DOHH2 (cell line): ENCODE data around the gene NPAS2.

Experiments used
- H3F3A ChIP-seq: fragments of 200-600 bp; sonication (generic), shearing (Covaris generic); 2 replicates; pipeline ENCODE4 v1.6.0; 2016; ENCODE audit warnings: antibody characterized with exemption, mild to moderate bottlenecking; ENCODE audit not compliant: control insufficient read depth, insufficient read depth
- H3K27ac ChIP-seq: fragments of 200-600 bp; sonication (generic); 2 replicates; pipeline ENCODE4 v1.5.1; 2014; ENCODE audit warnings: low read depth, mild to moderate bottlenecking, low read length, moderate library complexity
- H3K27me3 ChIP-seq: fragments of 200-600 bp; sonication (generic); 2 replicates; pipeline ENCODE4 v1.6.1; 2014; ENCODE audit warnings: mild to moderate bottlenecking, low read length, mixed read lengths; ENCODE audit not compliant: control insufficient read depth
- H3K36me3 ChIP-seq: fragments of 200-600 bp; sonication (generic); 2 replicates; pipeline ENCODE4 v1.6.1; 2014; ENCODE audit warnings: mild to moderate bottlenecking, low read length, moderate library complexity, mixed read lengths; ENCODE audit not compliant: control insufficient read depth
- H3K4me1 ChIP-seq: fragments of 200-600 bp; sonication (generic); 2 replicates; pipeline ENCODE4 v1.6.1; 2014; ENCODE audit warnings: mild to moderate bottlenecking, low read length, mixed read lengths; ENCODE audit not compliant: control insufficient read depth
- H3K4me2 ChIP-seq: fragments of 200-600 bp; sonication (generic); 2 replicates; pipeline ENCODE4 v1.6.0; 2014; ENCODE audit warnings: mild to moderate bottlenecking, low read length, moderate library complexity
- H3K4me3 ChIP-seq: fragments of 200-600 bp; sonication (generic); 2 replicates; pipeline ENCODE4 v1.5.1; 2014; ENCODE audit warnings: mild to moderate bottlenecking, low read length, mixed read lengths
- H3K79me2 ChIP-seq: fragments of 200-600 bp; sonication (generic); 2 replicates; pipeline ENCODE4 v1.6.1; 2014; ENCODE audit warnings: mild to moderate bottlenecking, low read length, mixed read lengths; ENCODE audit not compliant: control insufficient read depth
- H3K9me2 ChIP-seq: fragments of 200-600 bp; sonication (generic); replicated peaks from 2 replicates; pipeline ENCODE4 v1.6.1; 2014; ENCODE audit warnings: mild to moderate bottlenecking, low read length, mixed read lengths; ENCODE audit not compliant: control insufficient read depth
- H3K9me3 ChIP-seq: fragments of 200-600 bp; sonication (generic); 2 replicates; pipeline ENCODE4 v1.6.1; 2014; ENCODE audit warnings: antibody characterized with exemption, low read length, mixed read lengths; ENCODE audit not compliant: control insufficient read depth, insufficient read depth
- H4K20me1 ChIP-seq: fragments of 200-600 bp; sonication (generic); 2 replicates; pipeline ENCODE4 v1.6.0; 2014; ENCODE audit warnings: low read depth, mild to moderate bottlenecking, antibody characterized with exemption, low read length, moderate library complexity; ENCODE audit not compliant: control insufficient read depth, insufficient read depth
- CTCF ChIP-seq: fragments of 200-600 bp; sonication (generic); IDR thresholded peaks from one replicate; pipeline ENCODE4 v1.5.1; 2014; ENCODE audit warnings: antibody characterized with exemption, mild to moderate bottlenecking, low read depth, low read length; ENCODE audit not compliant: poor library complexity, severe bottlenecking
- EZH2phosphoT487 ChIP-seq: fragments of 200-600 bp; sonication (generic); IDR thresholded peaks from 2 replicates; pipeline ENCODE4 v1.6.1; 2017; ENCODE audit warnings: borderline replicate concordance, mild to moderate bottlenecking, antibody characterized with exemption, low read length, moderate library complexity, mixed read lengths

The NPAS2 gene

GRCh38 chr2:100819370-100820272 lies at the start of gene NPAS2:
Gene NPAS2 (plus strand): TSS chr2:100820139. CDS start chr2:100904755, 84,616 bp downstream.
- H3K27me3 ChIP-seq = no peaks in the 10 kb centered on the region; the same call in 1 of the 2 replicates
- no peaks in the 10 kb centered on the region for H3K4me1 ChIP-seq
- H4K20me1 ChIP-seq = no peaks in the 10 kb centered on the region
- no peaks in the 10 kb centered on the region for H3F3A ChIP-seq
- no peaks in the 10 kb centered on the region for H3K36me3 ChIP-seq
- TF ChIP-seq EZH2phosphoT487 = no peak
- TF ChIP-seq CTCF = no peak
- H3K9me3 ChIP-seq = no peaks in the 10 kb centered on the region
- H3K27ac ChIP-seq = no peak within 1 kb of the TSS
- H3K9me2 ChIP-seq = no peaks in the 10 kb centered on the region
- no peak within 1 kb of the TSS for H3K4me3 ChIP-seq
- no peak within 1 kb of the TSS for H3K4me2 ChIP-seq
- H3K79me2 ChIP-seq = no peaks in the 10 kb centered on the region

GRCh38 chr2:100771125-100771524 lies 48.8 kb upstream of the NPAS2 start:
- no peaks in the 10 kb centered on the region for H3K9me2 ChIP-seq
- TF ChIP-seq CTCF (no peak), EZH2phosphoT487 (no peak)
- H3F3A ChIP-seq = no peaks in the 10 kb centered on the region
- H3K9me3 ChIP-seq = no peaks in the 10 kb centered on the region
- no peaks in the 10 kb centered on the region for H3K4me1 ChIP-seq
- H4K20me1 ChIP-seq = no peaks in the 10 kb centered on the region
- H3K4me2 ChIP-seq = no peak overlapping the region
- H3K79me2 ChIP-seq = no peaks in the 10 kb centered on the region
- no peaks in the 10 kb centered on the region for H3K36me3 ChIP-seq
- H3K27me3 ChIP-seq = peaks cover 9% of the 10 kb centered on the region
- no peak overlapping the region for H3K4me3 ChIP-seq
- no peak overlapping the region for H3K27ac ChIP-seq

GRCh38 chr2:100773538-100773937 lies 46.4 kb upstream of the NPAS2 start:
- Histone ChIP-seq H4K20me1 (no peaks in the 10 kb centered on the region), H3K27ac (no peak overlapping the region), H3K9me3 (no peaks in the 10 kb centered on the region), H3K79me2 (no peaks in the 10 kb centered on the region), H3K27me3 (peaks cover 9% of the 10 kb centered on the region), H3K4me2 (no peak overlapping the region), H3F3A (no peaks in the 10 kb centered on the region), H3K4me3 (no peak overlapping the region), H3K4me1 (no peaks in the 10 kb centered on the region), H3K9me2 (no peaks in the 10 kb centered on the region), H3K36me3 (no peaks in the 10 kb centered on the region)
- no peak for TF ChIP-seq CTCF
- no peak for TF ChIP-seq EZH2phosphoT487
